PC-3 (cell line): Measurements from ENCODE around the gene NTM. TPM values are rescaled to one million over a fixed set of nuclear protein-coding genes. Genes with fewer than 3 reads are reported as not detected.
A peak's percentile ranks its signal among the peaks of the same experiment; 100 is the strongest.
"Not testable (repeated sequence)": the region's sequence is repeated elsewhere in the genome, so short reads cannot be mapped to it uniquely, and the experiment has no call there.

Experiments
- ATAC-seq: fragments of 200-7000 bp; cut with Tn5 transposase; 2 replicates; pipeline ENCODE4 v1.9.1; 2020; ENCODE audit warnings: mild to moderate bottlenecking, moderate library complexity
- BruUV-seq: library from RNA; stranded (reverse); fragments of 400-500 nt; replicated peaks from 2 replicates; lab custom pipeline; 2021; lab: Mats Ljungman, UMichigan
- CTCF ChIA-PET: fragments of 300-600 bp; sonication (Branson Sonifier 250); formaldehyde crosslinking; loops from one replicate; lab custom pipeline; 2022; ENCODE audit warnings: antibody characterized with exemption; lab: Charles Lee
- POLR2A ChIA-PET: fragments of 300-600 bp; sonication (Branson Sonifier 250); formaldehyde crosslinking; loops from one replicate; lab custom pipeline; 2022; ENCODE audit warnings: antibody characterized with exemption; ENCODE audit not compliant: unreplicated experiment; lab: Charles Lee
- DNase-seq: peaks from one replicate; pipeline ENCODE4 v3.0.0-alpha.2; 2015
- H2AFZ ChIP-seq: fragments of 300-600 bp; sonication (generic); 2 replicates; pipeline ENCODE4 v1.6.0; 2016; ENCODE audit warnings: antibody characterized with exemption, low read length
- H3F3A ChIP-seq: fragments of 300-600 bp; sonication (generic); one replicate; pipeline ENCODE4 v1.6.0; 2017; ENCODE audit warnings: antibody characterized with exemption, low read length, control low read depth, mild to moderate bottlenecking; ENCODE audit not compliant: unreplicated experiment
- H3K27ac ChIP-seq: fragments of 300-600 bp; sonication (generic); 2 replicates; pipeline ENCODE4 v1.5.1; 2016; ENCODE audit warnings: mild to moderate bottlenecking, low read length
- H3K27me3 ChIP-seq: fragments of 300-600 bp; sonication (generic); 2 replicates; pipeline ENCODE4 v1.6.1; 2016; ENCODE audit warnings: low read length, mixed read lengths
- H3K36me3 ChIP-seq: fragments of 300-600 bp; sonication (generic); 2 replicates; pipeline ENCODE4 v1.6.1; 2016; ENCODE audit warnings: low read depth, mixed run types, low read length, mixed read lengths
- H3K4me1 ChIP-seq: fragments of 300-600 bp; sonication (generic); 2 replicates; pipeline ENCODE4 v1.5.1; 2016; ENCODE audit warnings: low read length; ENCODE audit not compliant: insufficient read depth
- H3K4me2 ChIP-seq: fragments of 300-600 bp; sonication (generic); 2 replicates; pipeline ENCODE4 v1.6.0; 2016; ENCODE audit warnings: low read length
- H3K4me3 ChIP-seq: fragments of 300-600 bp; sonication (generic); 2 replicates; pipeline ENCODE4 v1.5.1; 2016; ENCODE audit warnings: mild to moderate bottlenecking, low read length, mixed read lengths
- H3K79me2 ChIP-seq: fragments of 300-600 bp; sonication (generic); 2 replicates; pipeline ENCODE4 v1.6.1; 2017; ENCODE audit warnings: low read length, mixed read lengths
- H3K9ac ChIP-seq: fragments of 300-600 bp; sonication (generic); 2 replicates; pipeline ENCODE4 v1.6.0; 2016; ENCODE audit warnings: mild to moderate bottlenecking, low read length
- H3K9me2 ChIP-seq: fragments of 300-600 bp; sonication (generic); replicated peaks from 2 replicates; pipeline ENCODE4 v1.6.1; 2016; ENCODE audit warnings: mixed run types, low read length, mixed read lengths
- H3K9me3 ChIP-seq: fragments of 300-600 bp; sonication (generic); 2 replicates; pipeline ENCODE4 v1.6.1; 2016; ENCODE audit warnings: low read length, mixed read lengths
- H4K20me1 ChIP-seq: fragments of 300-600 bp; sonication (generic); 2 replicates; pipeline ENCODE4 v1.6.1; 2016; ENCODE audit warnings: low read length, mixed read lengths
- EZH2 ChIP-seq: fragments of 300-600 bp; sonication (generic); IDR thresholded peaks from one replicate; pipeline ENCODE4 v1.6.1; 2017; ENCODE audit warnings: antibody characterized with exemption, mild to moderate bottlenecking, low read length; ENCODE audit not compliant: unreplicated experiment
- EZH2phosphoT487 ChIP-seq: fragments of 300-600 bp; sonication (generic); IDR thresholded peaks from 2 replicates; pipeline ENCODE4 v1.6.1; 2018; ENCODE audit warnings: mild to moderate bottlenecking, antibody characterized with exemption, low read length, borderline replicate concordance
- intact Hi-C: fragments of 100-400 bp; cut with micrococcal nuclease; formaldehyde crosslinking; loops from 2 replicates; pipeline ENCODE4 v1.9.0; 2023
- total RNA-seq: library from RNA; depleted of rRNA; stranded (reverse); fragments of >200 nt; gene quantifications from 2 replicates; pipeline ENCODE4 v1.2.3, GENCODE V29; 2014
- TF ChIP-seq, protein P1 (sequence below): fragments of 300-600 bp; sonication (generic); conservative IDR thresholded peaks from 2 replicates; pipeline ENCODE4 v1.5.1; 2017; ENCODE audit warnings: antibody characterized with exemption, low read depth, mild to moderate bottlenecking, low read length

NTM gene
- total RNA-seq, 1 experiment from 2014 or later, result not detected

DNA sequence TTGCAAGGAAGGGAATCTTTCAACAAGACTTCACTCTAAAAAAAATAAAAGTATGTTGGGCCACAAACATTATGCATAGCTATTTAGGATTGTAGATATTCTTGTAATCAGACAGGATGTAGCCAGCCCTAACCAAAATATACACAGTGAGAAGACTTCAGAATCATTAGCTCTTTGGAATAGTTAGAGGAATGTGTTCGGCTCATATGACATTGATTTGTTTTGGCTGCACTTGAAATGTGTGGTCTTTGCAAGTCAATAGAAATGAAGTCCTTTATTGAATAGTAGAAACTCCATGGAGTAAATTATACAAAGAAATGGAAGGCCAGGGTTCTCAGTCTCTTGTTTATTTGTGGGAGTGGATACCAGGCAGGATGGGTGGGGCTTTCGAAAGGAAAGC lies 692.1 kb downstream of the NTM start:
- POLR2A ChIA-PET, result no interaction called here
- no peaks in the 10 kb centered on the region for H3F3A ChIP-seq
- H3K4me2 ChIP-seq, result no peak overlapping the region
- no peaks in the 10 kb centered on the region for H3K79me2 ChIP-seq
- no peaks in the 10 kb centered on the region for H3K9me2 ChIP-seq
- intact Hi-C loops, result loop anchor here (5.0 kb wide), 1 partner anchor 140 kb away; no protein-coding TSS in a partner anchor
- H4K20me1 ChIP-seq, result no peaks in the 10 kb centered on the region
- no peak for DNase-seq
- H3K9me3 ChIP-seq, result 0 out of 2 replicates have a peak, but pooled peaks cover 5% of the 10 kb centered on the region
- no TSS peak for BruUV-seq
- TF ChIP-seq EZH2phosphoT487 (no peak), EZH2 (no peak)
- TF ChIP-seq, protein P1, sequence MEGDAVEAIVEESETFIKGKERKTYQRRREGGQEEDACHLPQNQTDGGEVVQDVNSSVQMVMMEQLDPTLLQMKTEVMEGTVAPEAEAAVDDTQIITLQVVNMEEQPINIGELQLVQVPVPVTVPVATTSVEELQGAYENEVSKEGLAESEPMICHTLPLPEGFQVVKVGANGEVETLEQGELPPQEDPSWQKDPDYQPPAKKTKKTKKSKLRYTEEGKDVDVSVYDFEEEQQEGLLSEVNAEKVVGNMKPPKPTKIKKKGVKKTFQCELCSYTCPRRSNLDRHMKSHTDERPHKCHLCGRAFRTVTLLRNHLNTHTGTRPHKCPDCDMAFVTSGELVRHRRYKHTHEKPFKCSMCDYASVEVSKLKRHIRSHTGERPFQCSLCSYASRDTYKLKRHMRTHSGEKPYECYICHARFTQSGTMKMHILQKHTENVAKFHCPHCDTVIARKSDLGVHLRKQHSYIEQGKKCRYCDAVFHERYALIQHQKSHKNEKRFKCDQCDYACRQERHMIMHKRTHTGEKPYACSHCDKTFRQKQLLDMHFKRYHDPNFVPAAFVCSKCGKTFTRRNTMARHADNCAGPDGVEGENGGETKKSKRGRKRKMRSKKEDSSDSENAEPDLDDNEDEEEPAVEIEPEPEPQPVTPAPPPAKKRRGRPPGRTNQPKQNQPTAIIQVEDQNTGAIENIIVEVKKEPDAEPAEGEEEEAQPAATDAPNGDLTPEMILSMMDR, result no peak
- no peak overlapping the region for H3K27ac ChIP-seq
- CTCF ChIA-PET, result no interaction called here
- no peaks in the 10 kb centered on the region for H3K36me3 ChIP-seq
- no peak for ATAC-seq
- H3K4me1 ChIP-seq, result peaks cover 26% of the 10 kb centered on the region
- no peak overlapping the region for H3K9ac ChIP-seq
- no peak overlapping the region for H3K4me3 ChIP-seq
- no peak overlapping the region for H2AFZ ChIP-seq
- H3K27me3 ChIP-seq, result no peaks in the 10 kb centered on the region

DNA sequence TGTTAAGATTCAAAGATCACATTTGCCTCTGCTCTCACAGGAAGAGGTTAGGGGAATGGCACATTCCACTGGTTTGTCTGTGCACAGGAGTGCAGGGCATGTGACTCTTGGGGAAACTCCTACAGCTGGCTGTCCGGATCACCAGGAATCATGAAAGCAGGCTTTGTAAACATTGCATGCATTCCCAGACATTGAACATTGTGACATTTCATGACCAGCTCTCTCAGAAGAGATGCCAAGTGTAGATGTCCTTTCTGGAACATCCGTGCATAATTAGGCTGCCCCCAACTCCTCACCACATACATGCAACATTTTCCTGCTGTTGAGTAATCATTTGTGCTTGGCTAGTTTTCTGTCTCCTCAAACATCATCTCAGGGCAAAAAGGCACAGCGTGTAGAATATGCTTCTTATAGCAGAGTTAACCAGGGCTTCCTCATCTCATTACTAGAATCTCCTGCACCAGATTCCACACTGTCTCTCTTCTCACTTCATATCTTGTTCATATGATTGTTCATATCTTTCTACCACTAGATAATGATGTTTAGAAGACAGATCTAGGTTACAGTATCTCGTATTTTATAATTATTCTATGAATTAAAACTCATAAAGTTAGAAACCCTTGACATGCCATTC lies 694.7 kb downstream of the NTM start:
- Histone ChIP-seq H3K79me2 (no peaks in the 10 kb centered on the region), H3K27ac (peak overlapping the region; percentile 34), H3K36me3 (no peaks in the 10 kb centered on the region), H3K27me3 (no peaks in the 10 kb centered on the region), H3K4me2 (no peak overlapping the region), H3K9me3 (0 out of 2 replicates have a peak, but pooled peaks cover 11% of the 10 kb centered on the region), H3F3A (no peaks in the 10 kb centered on the region), H2AFZ (no peak overlapping the region), H3K4me1 (peaks cover 22% of the 10 kb centered on the region), H3K9ac (no peak overlapping the region), H4K20me1 (no peaks in the 10 kb centered on the region), H3K4me3 (no peak overlapping the region), H3K9me2 (no peaks in the 10 kb centered on the region)
- ATAC-seq (peak; percentile 72), DNase-seq (peak; percentile 79)
- ChIA-PET POLR2A (no interaction called here), CTCF (no interaction called here)
- TF ChIP-seq, protein P1, result no peak
- TF ChIP-seq EZH2phosphoT487 (no peak), EZH2 (no peak)
- no TSS peak for BruUV-seq
- intact Hi-C loops, result loop anchor here (2.0 to 5.0 kb wide), 2 partner anchors 143 to 176 kb away; no protein-coding TSS in a partner anchor

DNA sequence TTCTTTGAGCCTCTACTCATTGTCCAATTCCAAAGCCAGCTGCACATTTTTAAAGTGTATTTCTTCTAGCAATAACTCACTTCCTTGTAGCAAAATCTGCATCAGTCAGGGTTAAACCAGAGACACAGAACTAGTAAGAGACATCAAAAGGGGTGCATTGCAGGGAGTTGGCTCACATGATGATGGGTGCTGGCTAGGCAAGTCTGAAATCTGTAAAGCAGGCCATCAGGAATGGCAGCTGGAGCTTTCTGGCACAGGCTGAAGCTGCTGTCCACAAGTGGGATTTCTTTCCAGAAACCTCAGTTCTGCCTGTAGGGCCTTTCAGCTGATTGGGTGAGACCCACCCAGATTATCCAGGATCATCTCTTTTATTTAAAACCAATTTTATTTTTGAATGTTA lies 698.1 kb downstream of the NTM start:
- TF ChIP-seq, protein P1, result no peak
- TF ChIP-seq EZH2 (no peak), EZH2phosphoT487 (no peak)
- intact Hi-C loops, result no loop called here
- Histone ChIP-seq H3K4me1 (peaks cover 31% of the 10 kb centered on the region), H3K27ac (no peak overlapping the region), H4K20me1 (no peaks in the 10 kb centered on the region), H3K27me3 (no peaks in the 10 kb centered on the region), H3K9me3 (0 out of 2 replicates have a peak, but pooled peaks cover 11% of the 10 kb centered on the region), H3K9ac (no peak overlapping the region), H3K79me2 (no peaks in the 10 kb centered on the region), H3K4me2 (no peak overlapping the region), H3K4me3 (no peak overlapping the region), H3K36me3 (no peaks in the 10 kb centered on the region), H3K9me2 (no peaks in the 10 kb centered on the region), H3F3A (no peaks in the 10 kb centered on the region), H2AFZ (no peak overlapping the region)
- ATAC-seq, result no peak
- CTCF ChIA-PET, result no interaction called here
- no peak for DNase-seq
- BruUV-seq, result no TSS peak
- POLR2A ChIA-PET, result no interaction called here

DNA sequence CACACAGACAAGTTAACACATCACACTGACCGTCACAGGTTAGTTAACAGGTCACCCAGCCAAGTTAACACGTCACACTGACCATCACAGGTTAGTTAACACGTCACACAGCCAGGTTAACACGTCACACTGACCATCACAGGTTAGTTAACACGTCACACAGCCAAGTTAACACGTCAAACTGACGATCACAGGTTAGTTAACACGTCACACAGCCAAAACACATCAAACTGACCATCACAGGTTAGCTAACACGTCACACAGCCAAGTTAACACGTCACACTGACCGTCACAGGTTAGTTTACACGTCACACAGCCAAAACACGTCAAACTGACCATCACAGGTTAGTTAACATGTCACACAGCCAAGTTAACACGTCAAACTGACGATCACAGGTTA lies 699.2 kb downstream of the NTM start:
- intact Hi-C loops, H3K27ac ChIP-seq, POLR2A ChIA-PET: not testable (repeated sequence)

More for the DNA sequence above, 699.2 kb downstream of the NTM start:
- H3K9me2 ChIP-seq, H3K36me3 ChIP-seq, ATAC-seq, BruUV-seq, H3K4me2 ChIP-seq, H3K79me2 ChIP-seq, H3K4me3 ChIP-seq, DNase-seq, H3K9ac ChIP-seq, CTCF ChIA-PET, H3K27me3 ChIP-seq, H3F3A ChIP-seq, H4K20me1 ChIP-seq, H2AFZ ChIP-seq: not testable (repeated sequence)
- peaks cover 31% of the 10 kb centered on the region for H3K4me1 ChIP-seq
- H3K9me3 ChIP-seq, result peaks cover 15% of the 10 kb centered on the region; the same call in 1 of the 2 replicates
